Stimulated activated CD4-positive, alpha-beta T cell treated with anti-CD3 and anti-CD28 coated beads, Interleukin-12 subunit alpha, Interleukin-12 subunit beta, amount 100 ng/mL, for 24 hours (primary cell): ENCODE measurements around the gene KRTAP5-2.
A peak's percentile ranks its signal among the peaks of the same experiment; 100 is the strongest.
"Not testable (repeated sequence)": the region's sequence is repeated elsewhere in the genome, so short reads cannot be mapped to it uniquely, and the experiment has no call there.

Experiments used
- DNase-seq, 2 experiments: peaks; one replicate each; pipeline ENCODE4 v3.0.0-alpha.2; 2020; ENCODE audit warnings: low read depth in 2 of 2

The KRTAP5-2 gene

GRCh38 chr11:1589996-1590395, 8.1 kb downstream of the KRTAP5-2 start:
- DNase-seq, result no peak

- DNase-seq, result not testable (repeated sequence)
Observed at GRCh38 chr11:1589191-1589963, 8.7 kb downstream of the KRTAP5-2 start.

GRCh38 chr11:1586699-1587098, 11.4 kb downstream of the KRTAP5-2 start:
- no peak for DNase-seq

GRCh38 chr11:1584661-1585370, 13.3 kb downstream of the KRTAP5-2 start, which contains the start of gene KRTAP5-1:
Gene KRTAP5-1 (minus strand): TSS chr11:1585283. CDS start chr11:1585249, 34 bp downstream.
- not testable (repeated sequence) for DNase-seq

GRCh38 chr11:1582909-1583308, 15.2 kb downstream of the KRTAP5-2 start:
- DNase-seq, result not testable (repeated sequence)

- DNase-seq, result no peak
Observed at GRCh38 chr11:1581976-1582375, 16.1 kb downstream of the KRTAP5-2 start.

- no peak for DNase-seq
Observed at GRCh38 chr11:1576825-1577224, 21.3 kb downstream of the KRTAP5-2 start.

- DNase-seq, result not testable (repeated sequence)
Observed at GRCh38 chr11:1575756-1576155, 22.3 kb downstream of the KRTAP5-2 start.

GRCh38 chr11:1574933-1575242, 23.2 kb downstream of the KRTAP5-2 start:
- no peak for DNase-seq

- peak in 1 of 2 experiments; percentile 33 for DNase-seq
Observed at GRCh38 chr11:1574238-1574932, 23.7 kb downstream of the KRTAP5-2 start.

- no peak for DNase-seq
Observed at GRCh38 chr11:1573903-1574237, 24.2 kb downstream of the KRTAP5-2 start.

GRCh38 chr11:1573077-1573902, 24.8 kb downstream of the KRTAP5-2 start:
- no peak for DNase-seq

- peak; percentile 71 to 81 for DNase-seq
Observed at GRCh38 chr11:1572197-1573076, 25.7 kb downstream of the KRTAP5-2 start, which contains the start of gene DUSP8. Gene DUSP8 (minus strand): TSS chr11:1572271. CDS start chr11:1565826, 6,445 bp downstream.

- DNase-seq, result no peak
Observed at GRCh38 chr11:1571760-1572196, 26.3 kb downstream of the KRTAP5-2 start.

- no peak for DNase-seq
Observed at GRCh38 chr11:1570896-1571759, 27.0 kb downstream of the KRTAP5-2 start.

GRCh38 chr11:1570531-1570895, 27.6 kb downstream of the KRTAP5-2 start:
- no peak for DNase-seq

GRCh38 chr11:1570001-1570453, 28.1 kb downstream of the KRTAP5-2 start:
- no peak for DNase-seq

GRCh38 chr11:1569251-1569780, 28.8 kb downstream of the KRTAP5-2 start:
- DNase-seq, result no peak

- DNase-seq, result no peak
Observed at GRCh38 chr11:1568441-1568911, 29.6 kb downstream of the KRTAP5-2 start.
